Measurements from ENCODE around the gene PP2D1.

PP2D1 gene

GRCh38 chr3:19967208-19967607, 44.9 kb downstream of the PP2D1 start:
- no peak for DNase-seq

DNA sequence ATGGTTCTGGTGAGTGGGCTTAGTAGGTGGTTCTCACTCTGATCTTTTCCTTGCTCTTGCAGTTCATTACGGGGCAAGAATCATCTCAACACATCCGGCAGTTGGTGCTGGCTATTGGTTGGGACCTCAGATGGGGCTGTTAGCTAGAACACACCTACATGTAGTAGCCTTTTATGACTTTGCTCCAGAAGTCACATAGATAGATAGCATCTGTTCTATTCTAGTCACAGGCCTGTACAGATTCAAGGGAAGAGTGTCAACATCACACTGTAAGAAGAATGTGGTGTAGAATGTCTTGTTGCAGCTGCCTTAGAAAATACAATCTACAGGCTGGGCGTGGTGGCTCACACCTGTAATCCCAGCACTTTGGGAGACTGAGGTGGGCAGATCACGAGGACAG, 50.1 kb downstream of the PP2D1 start:
- no peak for DNase-seq

- DNase-seq = no peak
Measured at GRCh38 chr3:19960696-19961095, 51.4 kb downstream of the PP2D1 start.

DNA sequence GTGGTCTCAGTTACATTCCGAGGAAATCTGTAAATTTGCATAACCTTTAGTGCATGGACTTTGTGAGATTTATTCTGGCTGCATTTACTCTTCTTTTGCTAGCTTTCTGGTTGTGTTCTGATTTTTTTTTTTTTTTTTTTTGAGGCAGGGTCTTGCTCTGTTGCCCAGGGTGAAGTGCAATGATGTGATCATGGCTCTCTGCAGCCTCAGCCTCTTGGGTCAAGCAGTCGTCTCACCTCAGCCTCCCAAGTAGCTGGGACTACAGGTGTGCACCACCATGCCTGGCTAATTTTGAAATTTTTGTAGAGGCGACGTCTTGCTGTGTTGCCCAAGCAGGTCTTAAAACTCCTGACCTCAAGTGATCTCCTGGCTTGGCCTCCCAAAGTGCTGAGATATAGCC, 52.6 kb downstream of the PP2D1 start:
- no peak for DNase-seq

DNA sequence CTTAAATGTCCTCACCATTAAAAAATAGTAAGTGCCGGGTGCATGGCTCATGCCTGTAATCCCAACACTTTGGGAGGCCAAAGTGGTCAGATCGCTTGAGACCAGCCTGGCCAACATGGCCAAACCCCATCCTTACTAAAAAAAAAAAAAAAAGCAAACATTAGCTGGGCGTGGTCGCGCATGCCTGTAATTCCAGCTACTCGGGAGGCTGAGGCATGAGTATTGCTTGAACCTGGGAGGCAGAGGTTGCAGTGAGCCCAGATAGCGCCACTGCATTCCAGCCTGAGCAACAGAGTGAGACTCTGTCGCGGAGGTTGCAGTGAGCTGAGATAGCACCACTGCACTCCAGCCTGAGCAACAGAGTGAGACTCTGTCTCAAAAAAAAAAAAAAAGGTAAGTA, 54.7 kb downstream of the PP2D1 start:
- peak; percentile 8 for DNase-seq

- DNase-seq = no peak
Measured at GRCh38 chr3:19954676-19955075, 57.4 kb downstream of the PP2D1 start.

- no peak for DNase-seq
Measured at GRCh38 chr3:19950316-19950715, 61.7 kb downstream of the PP2D1 start.

- no peak for DNase-seq
Measured at GRCh38 chr3:19948226-19948591, 63.9 kb downstream of the PP2D1 start.

GRCh38 chr3:19947549-19948225, 64.4 kb downstream of the PP2D1 start:
- DNase-seq = peak; percentile 56

DNA sequence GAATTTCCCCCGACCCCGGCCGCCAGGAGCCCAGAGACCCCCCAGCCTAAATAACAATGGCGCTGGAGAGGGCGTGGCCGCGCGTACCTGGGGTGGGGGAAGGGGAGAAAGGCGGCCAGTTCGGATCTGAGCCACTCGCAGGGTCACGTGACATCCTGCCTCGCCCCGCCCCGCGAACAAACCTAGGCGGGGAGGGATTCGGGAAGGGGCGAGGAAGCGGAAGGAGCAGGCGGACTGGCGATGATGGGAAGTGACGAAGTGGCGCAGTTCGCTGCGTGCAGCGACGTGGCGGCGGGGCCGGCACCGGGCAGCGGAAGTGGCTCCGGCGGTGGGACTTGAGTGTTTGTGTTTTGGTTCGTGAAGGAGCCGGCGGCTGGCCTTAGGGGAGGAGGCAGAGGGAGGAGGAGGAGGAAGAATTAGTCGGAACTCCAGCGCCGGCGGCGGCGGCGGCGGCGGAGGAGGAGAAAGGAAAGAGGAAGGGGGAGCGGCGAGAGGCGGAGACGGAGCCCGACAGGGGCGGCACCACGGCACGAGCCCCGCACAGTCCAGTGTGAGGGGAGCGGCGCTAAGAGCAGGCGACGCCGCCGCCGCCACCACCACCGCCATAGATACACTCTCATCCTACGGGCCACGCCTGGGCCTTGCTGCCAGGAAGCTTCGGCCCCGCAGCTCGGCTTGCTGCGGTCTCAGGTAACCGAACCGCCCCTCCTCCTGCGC, 65.1 kb downstream of the PP2D1 start, which contains the start of gene RAB5A:
TSS of gene RAB5A (plus strand) at position 266 of the 717 bp plus-strand sequence. CDS start 3,802 bp downstream, outside the sequence.
- DNase-seq = peak; percentile 99

DNA sequence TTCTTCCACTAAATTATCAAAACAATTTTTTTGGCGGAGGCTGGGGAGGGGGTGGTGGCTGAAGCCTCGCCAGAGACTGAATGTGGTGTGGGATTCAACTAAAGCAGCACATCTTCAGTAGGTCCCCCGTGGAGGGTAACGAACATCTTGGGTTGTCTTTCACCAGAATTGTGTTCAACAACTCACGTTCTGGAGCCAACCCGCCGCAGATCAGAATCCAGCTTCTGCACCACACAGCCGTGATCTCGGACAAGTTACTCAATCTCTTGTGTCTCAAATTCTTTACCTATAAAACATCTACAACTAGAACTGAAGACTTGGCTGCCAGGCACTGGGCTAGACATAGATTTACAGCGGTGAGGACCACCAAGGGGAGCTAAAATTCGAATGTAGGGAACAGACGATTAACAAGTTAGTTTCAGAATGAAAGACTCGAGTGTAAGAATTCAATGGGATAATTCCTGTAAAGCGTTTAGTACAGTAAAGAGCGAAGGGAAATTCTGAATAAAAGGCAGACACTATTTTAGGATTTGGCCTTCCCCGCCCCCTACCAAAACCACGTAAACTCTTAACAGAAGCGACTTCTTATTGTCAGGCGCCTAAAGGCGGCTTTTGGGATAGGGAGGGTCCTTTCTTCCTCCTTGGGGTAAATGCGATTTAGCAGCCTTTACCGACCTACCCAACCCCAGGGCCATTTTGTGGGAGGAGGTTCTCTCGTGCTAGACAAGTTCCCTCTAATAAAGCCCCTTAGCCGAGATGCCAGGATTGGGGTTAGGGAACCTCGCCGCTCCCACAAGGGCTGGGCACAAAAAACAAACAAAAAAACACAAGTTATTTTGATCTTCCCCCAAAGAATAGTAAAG, 65.9 kb downstream of the PP2D1 start:
- DNase-seq = peak; percentile 3

- no peak for DNase-seq
Measured at GRCh38 chr3:19945534-19945933, 66.5 kb downstream of the PP2D1 start.

DNA sequence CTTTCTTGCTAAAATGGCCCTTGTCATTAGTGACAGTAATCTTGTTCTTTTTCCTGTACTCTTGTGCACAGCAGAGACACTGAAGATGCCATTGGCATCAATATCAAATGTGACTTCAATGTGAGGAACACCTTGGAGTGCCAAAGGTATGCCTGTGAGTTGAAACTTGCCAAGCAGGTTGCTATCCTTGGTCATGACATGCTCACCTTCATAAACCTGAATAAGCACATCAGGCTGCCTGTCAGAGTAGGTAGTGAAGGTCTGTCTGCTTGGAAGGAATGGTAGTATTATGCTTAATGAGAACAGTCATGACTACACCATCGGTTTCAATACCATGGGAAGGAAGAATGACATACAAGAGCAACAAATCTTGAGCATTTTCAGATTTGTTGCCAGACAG, 71.4 kb downstream of the PP2D1 start:
- DNase-seq = no peak

DNA sequence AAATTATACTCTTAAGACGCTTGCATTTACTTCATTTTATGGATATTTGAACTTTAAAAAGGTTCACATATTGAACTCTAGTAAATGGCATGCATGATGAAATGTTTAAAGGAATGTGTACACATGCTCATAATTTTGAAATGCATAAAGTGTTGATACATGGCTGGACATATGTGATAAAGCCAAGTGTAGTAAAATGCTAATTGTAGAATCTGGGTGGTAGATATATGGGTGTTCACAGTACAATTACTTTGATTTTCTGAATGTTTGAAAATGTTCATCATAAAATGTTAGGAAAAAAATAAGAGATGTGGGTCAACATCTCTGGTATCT, 73.8 kb downstream of the PP2D1 start:
- no peak for DNase-seq

DNA sequence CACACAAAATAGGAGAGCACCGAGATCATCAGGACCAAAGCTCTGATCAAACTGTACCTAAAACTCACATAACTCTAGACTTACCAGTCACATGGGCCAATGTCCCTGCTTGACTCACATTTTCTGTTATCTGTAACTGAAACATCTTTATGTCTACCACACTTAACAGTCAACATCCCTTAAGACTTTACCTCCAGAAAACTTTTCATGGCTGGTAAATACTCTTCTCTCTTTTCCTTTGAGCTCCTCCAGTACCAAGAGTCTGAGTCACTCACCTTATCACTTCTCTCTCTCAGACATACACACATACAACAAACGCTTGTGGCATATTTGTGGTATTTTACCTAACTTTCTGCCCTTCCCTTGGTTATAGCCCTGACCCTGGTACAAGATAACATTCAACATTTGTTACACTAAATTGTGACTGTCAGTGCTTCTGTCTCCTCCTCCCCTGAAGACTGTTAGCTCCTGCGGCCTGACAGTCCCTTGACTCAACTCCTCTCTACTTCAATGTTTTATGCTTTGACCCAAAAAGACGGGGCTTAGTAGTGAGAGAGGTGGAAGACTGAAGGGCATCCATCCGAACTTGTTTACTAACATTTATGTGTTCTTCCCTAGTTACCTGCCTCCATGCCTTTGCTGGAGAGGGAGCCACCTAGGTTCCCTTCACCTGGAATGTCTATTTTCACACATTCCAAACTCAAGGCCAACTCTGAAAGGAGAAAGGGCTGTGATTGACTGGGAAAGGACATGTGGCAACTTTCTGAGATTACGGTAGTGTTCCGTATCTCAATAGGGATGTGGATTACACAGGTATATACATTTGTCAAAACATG, 74.4 kb downstream of the PP2D1 start:
- DNase-seq = peak; percentile 2

All from fibroblast of skin of scalp (primary cell).